Astrocyte (in vitro differentiated cells and primary cell): Measurements from ENCODE around the gene STARD3NL. TPM values are rescaled to one million over a fixed set of nuclear protein-coding genes. Genes with fewer than 3 reads are reported as not detected.
A peak's percentile ranks its signal among the peaks of the same experiment; 100 is the strongest.

Source experiments
- DNase-seq: peaks from one replicate; pipeline ENCODE4 v3.0.0-alpha.2; 2010; ENCODE audit warnings: low read depth
- FAIRE-seq: peaks from 2 replicates; lab custom pipeline; 2011; peaks lifted over from hg19 to GRCh38; lab: Jason Lieb, UNC
- H2AFZ ChIP-seq: 2 replicates; pipeline ENCODE4 v1.6.0; 2012; ENCODE audit warnings: low read depth, low read length, inconsistent platforms
- H3K27ac ChIP-seq: 2 replicates; pipeline ENCODE4 v1.5.1; 2011; ENCODE audit warnings: low read depth, low read length, inconsistent platforms
- H3K27me3 ChIP-seq: 2 replicates; pipeline ENCODE4 v1.6.0; 2011; ENCODE audit warnings: low read length, inconsistent platforms; ENCODE audit not compliant: insufficient read depth
- H3K36me3 ChIP-seq: 2 replicates; pipeline ENCODE4 v1.5.1; 2011; ENCODE audit warnings: low read length, inconsistent platforms; ENCODE audit not compliant: insufficient read depth
- H3K4me1 ChIP-seq: 2 replicates; pipeline ENCODE4 v1.5.1; 2011; ENCODE audit warnings: low read length, inconsistent platforms; ENCODE audit not compliant: insufficient read depth
- H3K4me2 ChIP-seq: 2 replicates; pipeline ENCODE4 v1.6.0; 2012; ENCODE audit warnings: low read length, inconsistent platforms
- H3K4me3 ChIP-seq: 2 replicates; pipeline ENCODE4 v1.5.1; 2011; ENCODE audit warnings: low read depth, mild to moderate bottlenecking, low read length, inconsistent platforms; ENCODE audit not compliant: insufficient read depth
- H3K79me2 ChIP-seq: 2 replicates; pipeline ENCODE4 v1.6.0; 2012; ENCODE audit warnings: mild to moderate bottlenecking, low read length, inconsistent platforms; ENCODE audit not compliant: insufficient read depth
- H3K9ac ChIP-seq: 2 replicates; pipeline ENCODE4 v1.6.0; 2012; ENCODE audit warnings: mild to moderate bottlenecking, low read length, inconsistent platforms
- H3K9me3 ChIP-seq: 2 replicates; pipeline ENCODE4 v1.5.1; 2012; ENCODE audit warnings: low read depth, mild to moderate bottlenecking, low read length, inconsistent platforms; ENCODE audit not compliant: insufficient read depth
- H4K20me1 ChIP-seq: 2 replicates; pipeline ENCODE4 v1.6.0; 2012; ENCODE audit warnings: low read length, inconsistent platforms; ENCODE audit not compliant: insufficient read depth
- H3K27ac Mint-ChIP-seq: one replicate; pipeline ENCODE4 v1.8.0; 2021; ENCODE audit warnings: mild to moderate bottlenecking, mixed read lengths; ENCODE audit not compliant: unreplicated experiment
- H3K27me3 Mint-ChIP-seq: one replicate; pipeline ENCODE4 v1.8.0; 2021; ENCODE audit warnings: low read depth, mixed read lengths; ENCODE audit not compliant: unreplicated experiment
- H3K36me3 Mint-ChIP-seq: one replicate; pipeline ENCODE4 v1.8.0; 2021; ENCODE audit warnings: low read depth, mixed read lengths; ENCODE audit not compliant: unreplicated experiment
- H3K4me1 Mint-ChIP-seq: one replicate; pipeline ENCODE4 v1.8.0; 2021; ENCODE audit warnings: low read depth, mixed read lengths; ENCODE audit not compliant: unreplicated experiment
- H3K4me3 Mint-ChIP-seq: one replicate; pipeline ENCODE4 v1.8.0; 2021; ENCODE audit warnings: mild to moderate bottlenecking, moderate library complexity, mixed read lengths; ENCODE audit not compliant: unreplicated experiment
- H3K9me3 Mint-ChIP-seq: one replicate; pipeline ENCODE4 v1.8.0; 2021; ENCODE audit warnings: mild to moderate bottlenecking, mixed read lengths; ENCODE audit not compliant: unreplicated experiment
- CTCF ChIP-seq: IDR thresholded peaks from 2 replicates; pipeline ENCODE4 v1.5.1; 2011; ENCODE audit warnings: low read depth, mild to moderate bottlenecking, inconsistent platforms, low read length, moderate library complexity; ENCODE audit not compliant: insufficient read depth
- EZH2 ChIP-seq: IDR thresholded peaks from 2 replicates; pipeline ENCODE4 v1.6.1; 2012; ENCODE audit warnings: mild to moderate bottlenecking, low read length, inconsistent platforms; ENCODE audit not compliant: insufficient read depth
- total RNA-seq: library from RNA; stranded (reverse); gene quantifications from 2 replicates; pipeline ENCODE4 v1.2.1, GENCODE V29; 2021

The STARD3NL gene
- total RNA-seq, 1 donor from 2014 or later = 85.8 TPM

- peaks cover 80% of the 10 kb centered on the region for H4K20me1 ChIP-seq
- H3K9me3 Mint-ChIP-seq = no peaks in the 10 kb centered on the region
- peak; percentile 76 for FAIRE-seq
- H3K4me2 ChIP-seq = peak overlapping the region; percentile 63
- no peaks in the 10 kb centered on the region for H3K27me3 Mint-ChIP-seq
- no peaks in the 10 kb centered on the region for H3K27me3 ChIP-seq
- TF ChIP-seq EZH2 = no peak
- TF ChIP-seq CTCF = no peak
- H3K27ac Mint-ChIP-seq = peak overlapping the region; percentile 75
- H3K9me3 ChIP-seq = no peaks in the 10 kb centered on the region
- H3K4me3 Mint-ChIP-seq = no peak overlapping the region
- peak; percentile 74 for DNase-seq
- H3K4me1 Mint-ChIP-seq = peaks cover 59% of the 10 kb centered on the region
- H3K4me3 ChIP-seq = no peak overlapping the region
- H2AFZ ChIP-seq = no peak overlapping the region
- H3K4me1 ChIP-seq = peaks cover 32% of the 10 kb centered on the region
- H3K36me3 ChIP-seq = no peaks in the 10 kb centered on the region
- no peak overlapping the region for H3K9ac ChIP-seq
- peaks cover 4% of the 10 kb centered on the region for H3K36me3 Mint-ChIP-seq
- peaks cover 96% of the 10 kb centered on the region for H3K79me2 ChIP-seq
- H3K27ac ChIP-seq = peak overlapping the region; percentile 40
Measured at GRCh38 chr7:38186593-38187314, 8.7 kb downstream of the STARD3NL start.

GRCh38 chr7:38187794-38188440 lies 9.9 kb downstream of the STARD3NL start:
- TF ChIP-seq CTCF = no peak
- Histone ChIP-seq H3K27me3 (no peaks in the 10 kb centered on the region), H4K20me1 (peaks cover 77% of the 10 kb centered on the region), H3K4me1 (peaks cover 32% of the 10 kb centered on the region), H3K4me2 (no peak overlapping the region), H2AFZ (no peak overlapping the region), H3K79me2 (peaks cover 96% of the 10 kb centered on the region), H3K36me3 (no peaks in the 10 kb centered on the region), H3K27ac (no peak overlapping the region), H3K9me3 (no peaks in the 10 kb centered on the region), H3K9ac (no peak overlapping the region), H3K4me3 (no peak overlapping the region)
- Mint-ChIP-seq H3K27me3 (no peaks in the 10 kb centered on the region), H3K36me3 (peaks cover 4% of the 10 kb centered on the region), H3K4me1 (peaks cover 59% of the 10 kb centered on the region), H3K4me3 (peak overlapping the region; percentile 9), H3K27ac (peak overlapping the region; percentile 60), H3K9me3 (no peaks in the 10 kb centered on the region)
- no peak for DNase-seq
- FAIRE-seq = no peak
